BE2C (cell line): ENCODE data around the gene REM2.

ENCODE experiments used
- DNase-seq: peaks from one replicate; pipeline ENCODE4 v3.0.0-alpha.2; 2020
- H3K27me3 ChIP-seq: fragments of 250-450 bp; sonication (Bioruptor Pico); 2 replicates; pipeline ENCODE4 v1.5.1; 2020; ENCODE audit warnings: mild to moderate bottlenecking
- H3K36me3 ChIP-seq: fragments of 250-450 bp; sonication (Bioruptor Pico); 2 replicates; pipeline ENCODE4 v1.5.1; 2020; ENCODE audit warnings: mild to moderate bottlenecking
- H3K4me1 ChIP-seq: fragments of 250-450 bp; sonication (Bioruptor Pico); 2 replicates; pipeline ENCODE4 v1.5.1; 2020
- H3K4me3 ChIP-seq: 2 replicates; pipeline ENCODE4 v1.5.1; 2011; ENCODE audit warnings: low read depth, low read length
- H3K9me3 ChIP-seq: fragments of 250-450 bp; sonication (Bioruptor Pico); 2 replicates; pipeline ENCODE4 v1.5.1; 2020
- CTCF ChIP-seq: IDR thresholded peaks from 2 replicates; pipeline ENCODE4 v1.5.1; 2012; ENCODE audit warnings: mild to moderate bottlenecking, low read depth, low read length

Gene REM2

GRCh38 chr14:22882064-22882463 is 958 bp upstream of the REM2 start:
- no peak for DNase-seq
- Histone ChIP-seq H3K36me3 (no peaks in the 10 kb centered on the region), H3K4me3 (no peak overlapping the region), H3K4me1 (peaks cover 7% of the 10 kb centered on the region), H3K27me3 (no peaks in the 10 kb centered on the region), H3K9me3 (no peaks in the 10 kb centered on the region)
- no peak for TF ChIP-seq CTCF

GRCh38 chr14:22882529-22883172 is 371 bp upstream of the REM2 start:
- peaks cover 7% of the 10 kb centered on the region for H3K4me1 ChIP-seq
- no peaks in the 10 kb centered on the region for H3K27me3 ChIP-seq
- no peaks in the 10 kb centered on the region for H3K9me3 ChIP-seq
- no peak for TF ChIP-seq CTCF
- no peak for DNase-seq
- H3K4me3 ChIP-seq, result no peak overlapping the region
- H3K36me3 ChIP-seq, result no peaks in the 10 kb centered on the region

GRCh38 chr14:22884076-22884737 is 1.2 kb downstream of the REM2 start:
- peaks cover 7% of the 10 kb centered on the region for H3K4me1 ChIP-seq
- TF ChIP-seq CTCF, result no peak
- H3K4me3 ChIP-seq, result no peak overlapping the region
- H3K9me3 ChIP-seq, result no peaks in the 10 kb centered on the region
- no peaks in the 10 kb centered on the region for H3K36me3 ChIP-seq
- no peak for DNase-seq
- no peaks in the 10 kb centered on the region for H3K27me3 ChIP-seq

- Histone ChIP-seq H3K36me3 (no peaks in the 10 kb centered on the region), H3K27me3 (no peaks in the 10 kb centered on the region), H3K4me1 (peaks cover 7% of the 10 kb centered on the region), H3K4me3 (no peak overlapping the region), H3K9me3 (no peaks in the 10 kb centered on the region)
- DNase-seq, result no peak
- no peak for TF ChIP-seq CTCF
Measured at GRCh38 chr14:22884738-22885523, 1.9 kb downstream of the REM2 start.

- no peak for DNase-seq
- Histone ChIP-seq H3K36me3 (no peaks in the 10 kb centered on the region), H3K9me3 (no peaks in the 10 kb centered on the region), H3K4me3 (peak overlapping the region; percentile 65), H3K4me1 (peaks cover 7% of the 10 kb centered on the region), H3K27me3 (no peaks in the 10 kb centered on the region)
- no peak for TF ChIP-seq CTCF
Measured at GRCh38 chr14:22885975-22886374, 3.0 kb downstream of the REM2 start.
